NOMO-1 treated with dmso at 0.1 percent for 144 hours (cell line): ENCODE results near the gene PCSK2.
"Not testable (repeated sequence)": the region's sequence is repeated elsewhere in the genome, so short reads cannot be mapped to it uniquely, and the experiment has no call there.

Source experiments
- DNase-seq: peaks from one replicate; lab custom pipeline; 2025; ENCODE audit not compliant: unreplicated experiment; lab: John Stamatoyannopoulos, UW

The PCSK2 gene, protein sequence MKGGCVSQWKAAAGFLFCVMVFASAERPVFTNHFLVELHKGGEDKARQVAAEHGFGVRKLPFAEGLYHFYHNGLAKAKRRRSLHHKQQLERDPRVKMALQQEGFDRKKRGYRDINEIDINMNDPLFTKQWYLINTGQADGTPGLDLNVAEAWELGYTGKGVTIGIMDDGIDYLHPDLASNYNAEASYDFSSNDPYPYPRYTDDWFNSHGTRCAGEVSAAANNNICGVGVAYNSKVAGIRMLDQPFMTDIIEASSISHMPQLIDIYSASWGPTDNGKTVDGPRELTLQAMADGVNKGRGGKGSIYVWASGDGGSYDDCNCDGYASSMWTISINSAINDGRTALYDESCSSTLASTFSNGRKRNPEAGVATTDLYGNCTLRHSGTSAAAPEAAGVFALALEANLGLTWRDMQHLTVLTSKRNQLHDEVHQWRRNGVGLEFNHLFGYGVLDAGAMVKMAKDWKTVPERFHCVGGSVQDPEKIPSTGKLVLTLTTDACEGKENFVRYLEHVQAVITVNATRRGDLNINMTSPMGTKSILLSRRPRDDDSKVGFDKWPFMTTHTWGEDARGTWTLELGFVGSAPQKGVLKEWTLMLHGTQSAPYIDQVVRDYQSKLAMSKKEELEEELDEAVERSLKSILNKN

DNA sequence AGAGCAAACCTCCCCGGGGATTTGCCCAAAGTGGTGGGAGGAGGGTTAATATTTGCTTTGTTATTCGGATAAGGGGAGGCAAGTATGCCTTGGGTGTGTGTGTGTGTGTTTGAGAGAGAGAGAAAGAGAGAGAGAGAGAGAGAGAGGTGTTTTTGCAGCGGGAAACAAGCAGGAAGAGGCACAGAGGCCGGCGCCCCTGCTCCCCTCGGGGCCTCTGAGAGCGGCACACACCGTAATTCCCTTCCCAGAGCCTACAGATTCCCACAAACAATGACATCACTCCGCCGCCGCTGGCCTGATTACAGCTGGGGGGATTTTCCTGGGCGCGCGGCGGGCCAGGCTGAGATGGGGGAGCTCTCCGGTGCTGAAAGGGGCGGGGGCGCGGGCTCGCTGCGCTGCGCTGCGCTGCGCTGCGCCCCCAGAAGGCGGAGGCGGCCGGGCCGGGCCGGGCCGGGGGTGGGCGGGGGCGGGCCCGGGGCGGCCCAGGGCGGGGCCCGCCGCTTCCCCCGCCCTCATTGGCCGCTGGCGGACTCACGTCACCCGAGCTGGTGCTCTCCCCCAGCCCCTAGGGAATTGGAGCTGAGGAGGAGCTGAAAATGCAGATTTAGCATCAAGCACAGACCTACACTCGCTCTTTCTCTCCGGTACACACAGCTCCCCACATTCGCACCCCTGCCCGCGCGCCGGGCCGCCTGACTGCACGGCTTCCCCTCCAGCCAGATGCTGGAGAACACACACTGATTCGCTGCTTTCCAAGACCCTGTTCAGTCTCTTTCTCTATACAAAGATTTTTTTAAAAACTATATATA, at the start of gene PCSK2:
TSS of gene PCSK2 (plus strand) at position 631 of the 809 bp plus-strand sequence. CDS start 266 bp downstream, outside the sequence.
- DNase-seq = no peak

DNA sequence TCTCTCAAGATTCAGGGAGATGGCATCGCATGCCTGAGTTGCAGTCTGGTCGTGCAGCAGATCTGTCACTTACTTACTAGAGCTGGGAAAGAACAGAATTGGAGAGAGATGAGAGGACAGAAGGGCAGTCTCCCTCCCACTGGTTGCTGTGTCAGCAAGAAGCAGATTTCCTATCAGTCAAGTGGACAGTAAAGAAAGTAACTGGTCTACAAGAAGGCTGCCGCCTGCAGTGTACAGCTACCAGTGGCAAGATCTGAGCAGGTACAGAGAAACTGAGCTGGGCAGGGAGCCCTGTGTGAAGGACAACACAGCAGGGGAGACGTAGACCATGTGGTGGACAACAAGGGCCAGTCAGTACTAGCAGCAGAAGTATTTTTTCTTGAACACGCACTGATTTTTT, 49.5 kb upstream of the PCSK2 start:
- DNase-seq = no peak

DNA sequence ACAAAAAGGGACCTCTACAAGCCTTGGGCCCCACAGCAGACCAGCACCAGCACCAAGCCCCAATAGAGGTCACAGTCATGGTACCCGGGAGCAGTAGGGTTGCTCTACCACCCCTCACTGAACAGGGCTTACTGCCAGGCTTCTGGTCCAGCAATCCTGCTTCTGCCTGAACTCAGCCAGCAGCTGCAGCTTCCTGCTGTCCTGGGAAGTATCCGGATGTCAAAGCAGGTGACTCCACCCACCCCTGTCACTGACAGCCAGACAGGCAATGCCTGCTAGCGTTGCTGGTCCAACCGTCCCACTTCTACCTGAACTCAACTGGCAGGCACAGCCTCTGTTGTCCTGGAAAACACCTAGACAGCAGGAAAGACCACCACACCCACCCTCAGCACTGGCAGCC, 47.0 kb upstream of the PCSK2 start:
- no peak for DNase-seq

DNA sequence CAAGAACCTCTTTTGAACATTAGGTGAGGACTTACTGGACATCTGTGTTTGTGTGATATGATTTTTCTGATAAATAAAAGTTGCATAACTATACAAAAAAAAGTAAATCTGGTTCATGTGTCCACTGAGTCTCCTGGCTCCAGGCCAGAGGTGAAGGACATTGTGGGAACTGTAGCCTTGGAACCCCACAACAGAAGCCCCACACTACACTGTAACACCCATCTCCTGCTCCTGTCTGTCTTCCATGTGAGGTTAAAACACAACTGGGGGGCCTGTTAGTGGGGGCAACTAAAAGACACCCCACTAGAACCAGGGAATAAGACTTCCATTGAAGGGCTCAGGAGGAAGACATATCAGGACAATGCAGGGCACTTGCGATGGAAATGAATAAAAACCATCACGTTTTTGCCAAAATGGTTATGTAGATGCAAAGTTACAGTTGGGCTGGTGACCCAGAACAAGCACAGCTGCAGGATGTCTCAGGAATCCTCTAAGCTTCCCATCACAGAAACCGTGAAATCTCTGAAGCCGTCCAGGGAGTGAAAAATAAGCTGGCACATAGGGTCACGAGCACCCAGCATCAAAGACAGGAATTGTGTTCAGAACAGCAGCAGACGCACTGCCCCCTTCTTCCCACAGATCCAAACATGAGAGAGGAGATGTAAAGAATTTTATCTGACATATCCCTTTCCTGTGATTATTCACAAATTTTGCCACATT, 36.7 kb upstream of the PCSK2 start:
- DNase-seq = no peak

DNA sequence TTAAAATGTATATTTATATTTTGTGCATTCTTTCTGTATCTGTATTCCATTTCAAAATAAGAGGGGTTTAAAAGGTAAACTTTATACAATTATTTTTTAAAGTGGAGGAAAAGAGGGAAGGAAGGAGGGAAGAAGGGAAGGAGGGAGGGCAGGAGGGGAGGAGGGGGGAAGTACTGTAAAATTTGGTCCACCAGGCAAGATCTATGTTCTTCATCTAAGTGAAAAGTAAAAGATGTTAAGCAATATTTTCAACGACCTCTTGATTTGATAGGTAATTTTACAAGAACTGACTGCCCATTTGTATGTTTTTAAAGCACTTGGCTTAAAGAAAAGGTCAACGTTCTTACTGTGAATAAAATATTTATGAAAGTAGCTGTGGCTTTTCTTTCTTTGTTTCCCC, 29.8 kb upstream of the PCSK2 start:
- no peak for DNase-seq

DNA sequence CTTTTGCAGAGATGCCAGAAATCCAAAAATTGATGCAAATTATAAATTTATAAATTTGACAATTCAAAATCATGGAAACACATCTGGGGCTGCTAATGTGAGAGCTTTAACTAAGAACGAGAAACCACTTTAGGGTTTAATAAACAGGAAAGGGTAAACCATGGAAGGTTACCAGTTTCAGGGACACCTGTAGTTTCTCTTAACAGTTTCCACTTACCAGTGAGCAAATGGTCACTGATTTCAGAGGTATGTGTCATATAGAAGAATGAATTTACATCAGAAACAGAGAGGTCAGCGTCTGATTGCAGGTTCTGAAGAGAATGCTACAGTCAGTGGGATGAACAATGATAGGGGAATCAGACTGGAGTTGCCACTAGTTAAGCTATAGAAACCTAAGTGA, 24.8 kb upstream of the PCSK2 start:
- DNase-seq = no peak

DNA sequence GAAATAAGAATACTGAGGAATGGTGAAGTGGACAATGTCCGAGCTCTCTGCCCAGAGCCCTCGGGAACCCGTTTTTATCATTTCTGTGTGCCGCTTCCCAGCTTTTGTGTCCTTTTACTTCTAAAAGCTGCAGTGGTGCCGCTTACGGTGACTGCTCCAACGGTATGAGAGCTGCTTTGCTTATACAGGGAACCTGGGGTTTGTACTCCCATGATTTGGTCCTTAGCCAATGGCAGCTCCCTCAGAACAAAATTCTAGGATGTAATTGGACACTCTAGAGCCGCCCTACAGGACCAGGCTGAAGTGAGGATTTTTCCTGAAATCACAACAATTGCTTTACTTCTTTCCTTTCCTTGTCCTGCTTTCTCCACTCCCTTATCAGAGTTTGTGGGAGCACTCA, 24.2 kb upstream of the PCSK2 start:
- no peak for DNase-seq

DNA sequence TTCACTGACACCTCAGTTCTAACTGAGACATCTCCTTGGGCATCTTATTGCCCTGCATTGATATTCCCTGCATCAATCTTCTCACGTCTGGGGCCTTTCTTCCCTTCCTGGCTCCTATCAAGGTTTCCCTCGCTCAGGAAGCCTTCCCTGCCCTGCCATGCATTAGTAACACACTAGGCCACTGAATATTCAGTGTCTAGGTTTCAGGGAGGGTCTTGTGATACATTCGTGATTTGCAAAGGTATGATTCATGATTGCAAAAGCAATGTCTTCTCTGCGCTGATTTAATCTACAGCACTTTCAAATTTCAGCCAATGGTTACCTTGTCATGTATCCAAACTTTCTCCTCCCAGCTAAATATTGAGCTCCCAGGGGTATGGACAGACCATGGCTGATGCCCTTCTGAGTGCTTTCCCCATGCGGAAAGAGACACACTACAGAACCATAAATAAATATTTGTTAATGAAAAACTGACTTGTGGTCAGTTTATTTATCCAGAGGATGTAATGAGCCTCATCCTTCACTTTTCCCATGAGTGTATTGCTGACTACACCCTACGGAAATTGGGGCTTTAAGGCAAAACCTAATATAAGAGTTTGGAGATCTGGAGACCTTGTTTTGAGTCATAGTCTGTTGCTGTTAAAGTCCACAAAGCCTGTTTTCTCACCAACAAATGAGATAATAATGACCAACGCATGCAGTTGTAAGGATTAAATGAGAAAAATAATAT, 21.6 kb upstream of the PCSK2 start:
- no peak for DNase-seq

DNA sequence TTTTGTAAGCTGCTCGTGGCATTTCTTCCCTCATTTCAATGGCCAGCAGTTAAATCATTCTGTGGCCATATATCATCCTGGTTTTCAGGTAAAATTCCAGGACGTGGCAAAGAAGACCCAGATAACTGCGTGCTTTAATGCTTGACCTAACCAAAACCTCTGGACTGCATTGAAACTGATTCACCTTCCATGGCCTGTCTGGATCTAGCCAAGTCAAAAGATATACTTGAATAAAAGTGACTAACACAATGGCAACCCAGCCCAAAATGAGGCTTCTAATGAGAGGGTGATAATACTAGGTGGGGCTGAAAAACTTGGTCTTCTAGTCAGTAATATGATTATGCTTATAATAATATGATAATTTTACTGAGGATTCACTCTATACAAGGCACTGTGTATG, 16.5 kb upstream of the PCSK2 start:
- no peak for DNase-seq

DNA sequence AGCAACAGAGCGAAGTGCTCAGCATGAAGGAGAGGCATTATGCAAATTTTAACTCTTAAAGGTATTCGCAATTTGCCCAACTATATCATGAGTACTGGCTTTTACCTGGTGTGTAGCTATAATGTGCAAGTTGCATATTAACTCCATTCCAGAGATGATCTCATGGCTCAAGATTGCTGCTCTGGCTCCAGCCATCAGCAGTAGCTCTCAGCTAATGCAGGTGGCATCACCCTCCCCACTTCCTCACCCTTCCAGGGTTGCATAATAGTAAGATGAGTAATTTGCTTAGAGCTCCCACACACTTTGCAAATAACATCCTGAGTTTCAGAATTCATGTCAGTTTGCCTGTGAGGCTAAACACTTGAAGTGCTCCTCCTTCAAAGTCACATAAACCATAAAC, 15.9 kb upstream of the PCSK2 start:
- DNase-seq = no peak

DNA sequence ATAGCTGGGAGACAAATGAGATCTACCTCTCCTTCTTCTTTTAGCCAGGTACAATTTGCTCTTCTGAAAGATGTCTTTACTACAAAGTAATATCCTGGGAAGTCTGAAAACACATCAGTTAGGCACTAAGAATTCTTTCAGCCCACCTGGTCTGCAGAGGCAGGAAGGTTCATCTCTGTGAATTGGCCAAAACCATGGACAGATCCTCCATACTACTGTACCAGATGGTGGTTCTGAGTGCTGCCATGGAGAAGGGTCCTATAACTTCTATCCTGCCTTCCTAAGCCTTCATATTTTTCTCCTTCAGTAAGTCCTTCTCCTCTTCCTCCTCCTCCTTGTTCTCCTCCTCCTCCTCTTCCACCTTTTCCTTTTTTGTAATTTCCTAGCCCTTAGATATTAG, 11.7 kb upstream of the PCSK2 start:
- no peak for DNase-seq

DNA sequence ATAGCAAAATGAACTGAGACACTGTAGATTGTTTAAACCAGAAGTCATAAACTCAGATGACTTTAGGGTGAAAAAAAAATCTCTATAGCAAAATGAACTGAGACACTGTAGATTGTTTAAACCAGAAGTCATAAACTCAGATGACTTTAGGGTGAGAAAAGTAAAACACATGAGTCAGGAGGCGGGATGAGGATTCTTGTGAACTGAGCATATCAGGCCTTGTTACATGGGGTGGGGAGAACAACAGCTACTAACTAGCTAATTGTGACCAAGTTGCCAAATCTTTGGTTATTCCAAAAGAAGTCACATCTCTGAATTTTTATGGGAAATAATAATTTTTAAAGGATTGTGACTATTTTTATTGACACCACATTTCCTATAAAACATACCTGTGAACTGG, 7.0 kb upstream of the PCSK2 start:
- DNase-seq = not testable (repeated sequence)

DNA sequence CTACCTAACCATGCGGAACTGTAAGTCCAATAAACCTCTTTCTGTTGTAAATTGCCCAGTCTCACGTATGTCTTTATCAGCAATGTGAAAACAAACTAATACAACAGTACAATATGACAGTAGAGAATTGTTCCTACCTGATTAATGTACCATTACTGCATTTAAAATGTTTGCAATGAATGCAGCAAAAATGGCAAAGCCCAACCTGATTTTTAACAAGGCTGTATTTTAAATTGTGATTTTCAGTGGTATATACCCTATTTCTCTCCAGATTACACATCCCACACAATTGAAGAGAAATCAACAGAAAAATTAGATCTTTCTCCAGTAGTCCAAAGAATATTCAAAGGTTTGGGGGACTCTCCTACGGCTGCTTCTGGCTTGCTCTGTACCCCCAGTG, 3.3 kb upstream of the PCSK2 start:
- DNase-seq = no peak

DNA sequence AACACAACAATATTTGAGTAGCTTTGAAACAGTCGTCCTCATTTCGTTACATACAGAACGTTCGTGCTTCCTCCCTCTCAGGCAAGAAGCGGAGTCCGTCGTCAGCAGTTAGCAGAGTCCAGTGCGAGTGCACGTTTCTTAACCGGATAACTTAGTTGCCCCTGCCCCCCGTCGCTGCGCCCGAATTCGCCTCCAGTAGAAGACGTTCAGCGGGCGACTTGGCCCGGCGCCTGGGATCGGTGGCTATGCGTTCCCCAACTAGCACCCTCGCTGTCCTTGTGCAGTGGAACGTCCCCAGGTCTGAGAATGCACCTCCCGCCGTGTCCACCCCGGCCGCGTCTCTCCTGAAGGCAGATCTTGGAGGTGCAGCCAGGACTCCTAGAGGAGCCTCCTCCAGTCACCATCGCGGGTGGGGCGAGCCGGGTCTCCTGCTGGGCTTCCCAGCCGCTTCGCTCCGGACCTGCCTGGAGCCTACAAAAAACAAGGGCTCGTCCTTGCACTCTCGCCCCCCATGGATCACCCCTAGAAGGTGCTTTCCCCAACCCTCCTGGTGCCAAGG, 910 bp upstream of the PCSK2 start:
- no peak for DNase-seq

DNA sequence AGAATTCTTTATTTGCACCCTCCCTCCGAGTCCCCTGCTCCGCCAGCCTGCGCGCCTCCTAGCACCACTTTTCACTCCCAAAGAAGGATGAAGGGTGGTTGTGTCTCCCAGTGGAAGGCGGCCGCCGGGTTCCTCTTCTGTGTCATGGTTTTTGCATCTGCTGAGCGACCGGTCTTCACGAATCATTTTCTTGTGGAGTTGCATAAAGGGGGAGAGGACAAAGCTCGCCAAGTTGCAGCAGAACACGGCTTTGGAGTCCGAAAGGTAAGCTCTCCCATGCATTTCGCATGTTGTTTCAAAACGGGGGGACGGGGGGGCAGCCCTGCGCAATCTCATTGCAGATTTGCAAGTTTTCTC, 357 bp downstream of the PCSK2 start:
- no peak for DNase-seq

DNA sequence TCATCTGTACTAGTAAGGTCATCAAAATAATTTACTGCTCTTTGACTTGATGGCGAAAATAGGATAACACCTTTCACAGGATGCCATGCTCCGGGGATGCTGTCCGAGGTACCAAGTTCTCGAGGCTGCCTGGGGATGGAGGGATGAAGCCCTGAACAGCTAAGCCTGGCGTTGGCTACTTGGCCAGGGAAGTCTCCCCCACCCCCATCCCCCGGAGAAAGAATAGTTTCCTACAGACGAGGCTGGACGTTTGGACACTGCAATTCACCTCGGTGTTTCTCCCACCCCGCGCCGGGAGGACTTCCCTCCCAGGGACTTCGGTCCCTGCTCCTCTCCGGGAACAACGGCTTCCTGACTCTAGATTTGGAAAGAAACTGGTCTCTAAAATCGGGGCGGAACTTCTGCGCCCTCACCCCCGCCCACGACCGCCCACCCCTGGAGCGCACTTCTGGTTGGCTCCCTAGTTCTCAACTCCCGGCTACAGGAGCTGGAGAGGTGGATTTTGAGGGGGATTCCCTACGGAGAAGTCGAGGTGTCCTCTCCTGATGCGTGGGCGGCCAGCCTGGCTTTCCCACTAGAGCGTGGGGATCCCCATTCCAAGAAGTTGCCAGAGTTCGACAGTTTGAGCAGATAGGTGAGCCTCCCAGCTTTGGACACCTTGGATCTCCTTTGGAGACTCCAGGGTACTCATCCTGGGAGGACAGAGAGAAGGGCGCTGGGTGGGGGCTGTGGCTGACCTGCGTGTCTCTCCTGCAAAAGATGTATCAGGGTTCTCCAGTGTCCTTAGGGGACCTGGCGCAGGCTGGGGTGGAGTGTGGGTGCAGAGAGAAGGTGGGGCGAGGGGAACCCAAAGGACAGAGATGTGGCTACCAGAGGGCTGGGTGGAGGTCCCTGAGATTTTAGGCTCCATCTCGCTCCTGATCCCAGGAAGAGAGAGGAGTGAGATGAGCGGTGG, 1.1 kb downstream of the PCSK2 start:
- DNase-seq = no peak

DNA sequence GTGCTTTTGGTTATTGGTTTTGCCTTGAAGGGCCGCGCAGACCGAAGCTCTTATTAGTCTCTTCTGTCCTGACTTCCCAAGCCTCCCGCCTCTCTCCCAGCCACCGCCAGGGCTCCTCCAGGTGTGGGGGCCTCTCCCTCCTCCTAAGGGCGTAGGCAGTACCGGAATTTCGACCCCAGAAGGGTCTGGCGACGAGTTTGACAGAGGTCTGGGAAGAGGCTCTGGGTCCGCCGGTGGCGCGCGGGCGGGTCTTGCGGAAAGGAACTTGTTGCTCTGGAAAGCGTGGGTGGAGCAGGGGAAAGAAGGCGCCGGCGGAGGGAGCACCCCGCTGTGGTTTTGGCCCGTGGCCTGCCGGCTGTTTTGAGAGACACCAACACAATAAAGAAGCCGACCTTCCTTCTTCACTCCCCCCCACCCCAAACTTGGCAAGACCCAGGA, 1.8 kb downstream of the PCSK2 start:
- no peak for DNase-seq

DNA sequence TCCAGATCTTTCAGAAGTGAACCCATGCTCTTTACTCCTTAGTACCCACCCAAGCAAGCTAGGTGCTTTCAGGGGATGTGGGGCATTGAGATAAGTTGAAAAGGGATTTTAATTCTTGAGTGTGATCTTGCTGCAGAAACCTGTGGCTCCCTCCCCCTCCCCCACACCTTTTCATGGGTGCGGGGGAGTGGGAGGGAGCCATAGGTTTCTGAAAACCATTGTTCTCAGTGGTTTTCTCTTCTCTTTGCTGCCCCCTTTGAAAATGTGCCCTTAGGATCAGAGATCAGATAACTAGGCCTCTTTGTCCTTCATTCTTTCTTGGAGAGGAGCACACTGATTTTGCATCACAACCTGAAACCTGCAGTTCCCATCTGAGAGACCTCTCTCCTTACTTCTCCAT, 2.4 kb downstream of the PCSK2 start:
- no peak for DNase-seq

DNA sequence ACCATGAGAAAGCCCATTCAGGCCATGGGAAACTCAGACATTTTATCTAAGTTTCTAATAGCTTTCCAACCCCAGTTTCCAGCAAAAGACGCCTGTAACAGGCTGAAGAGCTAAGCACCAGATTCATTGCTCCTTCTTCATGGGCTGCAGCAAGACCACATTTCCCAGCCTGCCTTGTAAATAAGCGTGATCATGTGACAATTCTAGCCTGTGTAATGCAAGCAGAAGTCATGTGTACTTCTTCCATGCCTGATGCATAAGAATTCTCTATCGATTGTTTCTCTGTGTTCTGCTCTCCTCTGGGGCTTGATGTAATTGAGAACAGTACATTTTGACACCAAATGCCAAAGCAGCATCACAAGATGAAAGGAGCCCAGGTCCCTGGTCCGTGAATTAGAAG, 6.8 kb downstream of the PCSK2 start:
- no peak for DNase-seq
